DND-41 (cell line): ENCODE results near the gene DNAJB7.
"Not testable (repeated sequence)": the region's sequence is repeated elsewhere in the genome, so short reads cannot be mapped to it uniquely, and the experiment has no call there.

Experiments used
- ATAC-seq: fragments of 200-7000 bp; cut with Tn5 transposase; 3 replicates; pipeline ENCODE4 v1.9.1; 2021; ENCODE audit warnings: low read depth; ENCODE audit not compliant: insufficient read depth
- DNase-seq: peaks from one replicate; pipeline ENCODE4 v3.0.0-alpha.2; 2020
- H2AFZ ChIP-seq: 2 replicates; pipeline ENCODE4 v1.6.0; 2012; ENCODE audit warnings: low read depth, low read length
- H3K27ac ChIP-seq: 2 replicates; pipeline ENCODE4 v1.5.1; 2012; ENCODE audit warnings: low read length, inconsistent platforms
- H3K27me3 ChIP-seq: fragments of 200-600 bp; sonication (generic); 2 replicates; pipeline ENCODE4 v1.6.0; 2012; ENCODE audit warnings: low read length, mild to moderate bottlenecking, inconsistent platforms; ENCODE audit not compliant: insufficient read depth, poor library complexity
- H3K36me3 ChIP-seq: 2 replicates; pipeline ENCODE4 v1.5.1; 2012; ENCODE audit warnings: low read length, inconsistent platforms; ENCODE audit not compliant: insufficient read depth
- H3K4me1 ChIP-seq: 2 replicates; pipeline ENCODE4 v1.5.1; 2012; ENCODE audit warnings: mild to moderate bottlenecking, low read length; ENCODE audit not compliant: insufficient read depth
- H3K4me2 ChIP-seq: 2 replicates; pipeline ENCODE4 v1.6.0; 2012; ENCODE audit warnings: mild to moderate bottlenecking, moderate library complexity, low read length, inconsistent platforms; ENCODE audit not compliant: insufficient read depth
- H3K4me3 ChIP-seq, 2 experiments: fragments of 200-600 bp in 1 of 2; shearing (Covaris generic) in 1 of 2; 2 replicates each; pipeline ENCODE4 v1.5.1; 2012 to 2016; ENCODE audit warnings: inconsistent platforms in 2 of 2, low read length in 2 of 2, mild to moderate bottlenecking in 2 of 2, low read depth in 1 of 2, moderate library complexity in 1 of 2
- H3K79me2 ChIP-seq: 2 replicates; pipeline ENCODE4 v1.6.0; 2012; ENCODE audit warnings: low read length, inconsistent platforms; ENCODE audit not compliant: insufficient read depth
- H3K9ac ChIP-seq: 2 replicates; pipeline ENCODE4 v1.6.0; 2012; ENCODE audit warnings: low read depth, mild to moderate bottlenecking, inconsistent platforms, low read length, moderate library complexity
- H3K9me3 ChIP-seq: 2 replicates; pipeline ENCODE4 v1.5.1; 2012; ENCODE audit warnings: low read length, moderate library complexity, mild to moderate bottlenecking, inconsistent platforms; ENCODE audit not compliant: insufficient read depth, severe bottlenecking
- H4K20me1 ChIP-seq: 2 replicates; pipeline ENCODE4 v1.6.0; 2012; ENCODE audit warnings: low read length; ENCODE audit not compliant: insufficient read depth
- CTCF ChIP-seq: IDR thresholded peaks from 2 replicates; pipeline ENCODE4 v1.5.1; 2012; ENCODE audit warnings: borderline replicate concordance, low read length, moderate library complexity, mild to moderate bottlenecking; ENCODE audit not compliant: poor library complexity, severe bottlenecking; ENCODE audit errors: extremely low read depth
- EZH2 ChIP-seq: IDR thresholded peaks from 3 replicates; pipeline ENCODE4 v1.6.1; 2012; ENCODE audit warnings: borderline replicate concordance, low read depth, mild to moderate bottlenecking, moderate library complexity, low read length, inconsistent platforms; ENCODE audit not compliant: severe bottlenecking

The DNAJB7 gene

GRCh38 chr22:40874016-40874415, 12.1 kb upstream of the DNAJB7 start:
- Histone ChIP-seq H3K36me3 (0 out of 2 replicates have a peak, but pooled peaks cover 2% of the 10 kb centered on the region), H3K79me2 (no peaks in the 10 kb centered on the region), H3K9ac (no peak overlapping the region; the same call in 1 of the 2 replicates), H3K4me3 (no peak overlapping the region), H3K27me3 (no peaks in the 10 kb centered on the region), H3K4me1 (no peaks in the 10 kb centered on the region), H4K20me1 (no peaks in the 10 kb centered on the region), H2AFZ (no peak overlapping the region), H3K27ac (no peak overlapping the region), H3K9me3 (no peaks in the 10 kb centered on the region), H3K4me2 (no peak overlapping the region)
- no peak for ATAC-seq
- no peak for DNase-seq
- TF ChIP-seq CTCF (no peak), EZH2 (no peak)

- H3K79me2 ChIP-seq, H3K36me3 ChIP-seq, H3K9me3 ChIP-seq, DNase-seq, H3K9ac ChIP-seq, H4K20me1 ChIP-seq, H3K4me2 ChIP-seq, H2AFZ ChIP-seq, H3K27me3 ChIP-seq, H3K4me3 ChIP-seq, H3K27ac ChIP-seq, H3K4me1 ChIP-seq, ATAC-seq: not testable (repeated sequence)
Observed at GRCh38 chr22:40868379-40868778, 6.5 kb upstream of the DNAJB7 start.

- TF ChIP-seq EZH2 (no peak), CTCF (no peak)
- H3K27ac ChIP-seq: no peak overlapping the region
Observed at GRCh38 chr22:40867109-40867508, 5.2 kb upstream of the DNAJB7 start.

GRCh38 chr22:40862537-40862936, 624 bp upstream of the DNAJB7 start:
- no peak for ATAC-seq
- no peak for TF ChIP-seq EZH2
- no peak for TF ChIP-seq CTCF

More at GRCh38 chr22:40867109-40867508, 5.2 kb upstream of the DNAJB7 start:
- H3K4me3 ChIP-seq: no peak overlapping the region
- H4K20me1 ChIP-seq: no peaks in the 10 kb centered on the region
- H3K9ac ChIP-seq: no peak overlapping the region
- no peaks in the 10 kb centered on the region for H3K27me3 ChIP-seq
- H2AFZ ChIP-seq: no peak overlapping the region
- no peak overlapping the region for H3K4me2 ChIP-seq
- H3K9me3 ChIP-seq: no peaks in the 10 kb centered on the region
- H3K36me3 ChIP-seq: peaks cover 4% of the 10 kb centered on the region
- DNase-seq (no peak), ATAC-seq (no peak)
- H3K4me1 ChIP-seq: no peaks in the 10 kb centered on the region
- H3K79me2 ChIP-seq: peaks cover 8% of the 10 kb centered on the region; the same call in 1 of the 2 replicates

More at GRCh38 chr22:40862537-40862936, 624 bp upstream of the DNAJB7 start:
- H3K36me3 ChIP-seq: peaks cover 19% of the 10 kb centered on the region
- peaks cover 50% of the 10 kb centered on the region for H3K79me2 ChIP-seq
- no peaks in the 10 kb centered on the region for H3K27me3 ChIP-seq
- H3K4me3 ChIP-seq: no peak overlapping the region
- no peaks in the 10 kb centered on the region for H4K20me1 ChIP-seq
- H3K9me3 ChIP-seq: no peaks in the 10 kb centered on the region
- no peak overlapping the region for H3K9ac ChIP-seq
- peaks cover 17% of the 10 kb centered on the region for H3K4me1 ChIP-seq
- H2AFZ ChIP-seq: no peak overlapping the region
- no peak overlapping the region for H3K27ac ChIP-seq
- DNase-seq: no peak
- H3K4me2 ChIP-seq: no peak overlapping the region
